ENCODE measurements around the gene SPAG9.
"Not testable (repeated sequence)": the region's sequence is repeated elsewhere in the genome, so short reads cannot be mapped to it uniquely, and the experiment has no call there.

Gene SPAG9

GRCh38 chr17:51083981-51084380 lies 36.7 kb downstream of the SPAG9 start:
- no peak for DNase-seq (ENCODE audit: low read depth)
- H3K4me3 ChIP-seq (ENCODE audit: low read depth, low read length): no peak overlapping the region
- no peak for TF ChIP-seq CTCF (IDR thresholded peaks at IDR 0.05; ENCODE audit: low read depth, low read length, missing control alignments)

- DNase-seq (ENCODE audit: low read depth); H3K4me3 ChIP-seq (ENCODE audit: low read depth, low read length): not testable (repeated sequence)
Measured at GRCh38 chr17:51083364-51083763, 37.3 kb downstream of the SPAG9 start.

GRCh38 chr17:51079049-51079448 lies 41.6 kb downstream of the SPAG9 start:
- H3K4me3 ChIP-seq (ENCODE audit: low read depth, low read length): no peak overlapping the region
- TF ChIP-seq CTCF (IDR thresholded peaks at IDR 0.05; ENCODE audit: low read depth, low read length, missing control alignments): no peak
- DNase-seq (ENCODE audit: low read depth): no peak

- no peak for TF ChIP-seq CTCF (IDR thresholded peaks at IDR 0.05; ENCODE audit: low read depth, low read length, missing control alignments)
- no peak for DNase-seq (ENCODE audit: low read depth)
- no peak overlapping the region for H3K4me3 ChIP-seq (ENCODE audit: low read depth, low read length)
Measured at GRCh38 chr17:51078009-51078592, 42.6 kb downstream of the SPAG9 start.

- no peak for TF ChIP-seq CTCF (IDR thresholded peaks at IDR 0.05; ENCODE audit: low read depth, low read length, missing control alignments)
- DNase-seq (ENCODE audit: low read depth): no peak
- no peak overlapping the region for H3K4me3 ChIP-seq (ENCODE audit: low read depth, low read length)
Measured at GRCh38 chr17:51076821-51077220, 43.8 kb downstream of the SPAG9 start.

GRCh38 chr17:51071556-51071955 lies 49.1 kb downstream of the SPAG9 start:
- no peak overlapping the region for H3K4me3 ChIP-seq (ENCODE audit: low read depth, low read length)
- no peak for DNase-seq (ENCODE audit: low read depth)

GRCh38 chr17:51065466-51065865 lies 55.2 kb downstream of the SPAG9 start:
- no peak for DNase-seq (ENCODE audit: low read depth)
- no peak overlapping the region for H3K4me3 ChIP-seq (ENCODE audit: low read depth, low read length)
- no peak for TF ChIP-seq CTCF (IDR thresholded peaks at IDR 0.05; ENCODE audit: low read depth, low read length, missing control alignments)

More at GRCh38 chr17:51071556-51071955, 49.1 kb downstream of the SPAG9 start:
- TF ChIP-seq CTCF (IDR thresholded peaks at IDR 0.05; ENCODE audit: low read depth, low read length, missing control alignments): no peak

All from GM12864 (cell line).